HepG2 (cell line): ENCODE results near the gene EPHA10. TPM values are rescaled to one million over a fixed set of nuclear protein-coding genes. Genes with fewer than 3 reads are reported as not detected.
A peak's percentile ranks its signal among the peaks of the same experiment; 100 is the strongest.

Experiments
- CBX5 ChIP-seq: sonication (generic); formaldehyde crosslinking; IDR thresholded peaks from 2 replicates; pipeline ENCODE4 v1.4.0; 2020; ENCODE audit warnings: missing genetic modification reagents, borderline replicate concordance
- ERF ChIP-seq: IDR thresholded peaks from 2 replicates; pipeline ENCODE4 v1.6.1; 2018; ENCODE audit warnings: missing biosample characterization, missing genetic modification reagents
- FOSL1 ChIP-seq: sonication (generic); formaldehyde crosslinking; IDR thresholded peaks from 2 replicates; pipeline ENCODE4 v1.9.0; 2021; ENCODE audit warnings: missing genetic modification reagents, borderline replicate concordance
- IKZF1 ChIP-seq: fragments of 450-650 bp; IDR thresholded peaks from 2 replicates; pipeline ENCODE4 v1.7.1; 2016
- IRX3 ChIP-seq: sonication (generic); formaldehyde crosslinking; IDR thresholded peaks from 2 replicates; pipeline ENCODE4 v1.8.1; 2023; ENCODE audit warnings: mild to moderate bottlenecking, low read depth, missing genetic modification reagents, borderline replicate concordance
- KAT8 ChIP-seq: IDR thresholded peaks from 2 replicates; pipeline ENCODE4 v1.6.1; 2016; ENCODE audit warnings: missing genetic modification reagents, missing compliant biosample characterization
- MIXL1 ChIP-seq: IDR thresholded peaks from 2 replicates; pipeline ENCODE4 v1.6.1; 2016
- MTA1 ChIP-seq: sonication (generic); formaldehyde crosslinking; IDR thresholded peaks from 2 replicates; pipeline ENCODE4 v1.4.0; 2020; ENCODE audit warnings: missing genetic modification reagents, mild to moderate bottlenecking, borderline replicate concordance
- PHF5A ChIP-seq: IDR thresholded peaks from one replicate; pipeline ENCODE4 v1.6.1; 2018; ENCODE audit warnings: low read depth, missing genetic modification reagents; ENCODE audit not compliant: unreplicated experiment
- PITX1 ChIP-seq: sonication (generic); formaldehyde crosslinking; IDR thresholded peaks from 2 replicates; pipeline ENCODE4 v1.5.1; 2020; ENCODE audit warnings: mild to moderate bottlenecking, missing genetic modification reagents
- POGK ChIP-seq: sonication (generic); formaldehyde crosslinking; conservative IDR thresholded peaks from 2 replicates; pipeline ENCODE4 v1.8.0; 2022; ENCODE audit warnings: mild to moderate bottlenecking, moderate library complexity, missing genetic modification reagents
- PPARG ChIP-seq: conservative IDR thresholded peaks from 2 replicates; pipeline ENCODE4 v1.6.1; 2016; ENCODE audit warnings: missing biosample characterization, missing genetic modification reagents
- RFX3 ChIP-seq: IDR thresholded peaks from 2 replicates; pipeline ENCODE4 v1.6.1; 2016; ENCODE audit warnings: missing biosample characterization, missing genetic modification reagents
- SMARCC2 ChIP-seq: fragments of 450-650 bp; IDR thresholded peaks from 2 replicates; pipeline ENCODE4 v1.6.1; 2017; ENCODE audit warnings: antibody characterized with exemption, mild to moderate bottlenecking
- SNAPC5 ChIP-seq: sonication (generic); formaldehyde crosslinking; IDR thresholded peaks from 2 replicates; pipeline ENCODE4 v1.8.1; 2023; ENCODE audit warnings: mild to moderate bottlenecking, missing genetic modification reagents, borderline replicate concordance
- ZBTB33 ChIP-seq: sonication (generic); formaldehyde crosslinking; IDR thresholded peaks from 2 replicates; pipeline ENCODE4 v1.4.0; 2020; ENCODE audit warnings: missing genetic modification reagents
- ZBTB38 ChIP-seq: sonication (generic); formaldehyde crosslinking; IDR thresholded peaks from 2 replicates; pipeline ENCODE4 v1.5.1; 2020; ENCODE audit warnings: mild to moderate bottlenecking, missing genetic modification reagents
- ZBTB8A ChIP-seq: sonication (generic); formaldehyde crosslinking; IDR thresholded peaks from 2 replicates; pipeline ENCODE4 v1.4.0; 2020; ENCODE audit warnings: mild to moderate bottlenecking, low read depth, missing genetic modification reagents, borderline replicate concordance
- ZNF101 ChIP-seq: sonication (generic); formaldehyde crosslinking; IDR thresholded peaks from 2 replicates; pipeline ENCODE4 v1.4.0; 2020; ENCODE audit warnings: mild to moderate bottlenecking, low read depth, missing genetic modification reagents, borderline replicate concordance
- ZNF260 ChIP-seq: sonication (generic); formaldehyde crosslinking; IDR thresholded peaks from 2 replicates; pipeline ENCODE4 v1.4.0; 2020; ENCODE audit warnings: missing genetic modification reagents, low read depth, mild to moderate bottlenecking, borderline replicate concordance
- ZNF331 ChIP-seq: sonication (generic); formaldehyde crosslinking; IDR thresholded peaks from 2 replicates; pipeline ENCODE4 v1.4.0; 2020; ENCODE audit warnings: missing genetic modification reagents
- ZNF557 ChIP-seq: sonication (generic); formaldehyde crosslinking; IDR thresholded peaks from 2 replicates; pipeline ENCODE4 v1.4.0; 2020; ENCODE audit warnings: missing genetic modification reagents
- ZNF563 ChIP-seq: sonication (generic); formaldehyde crosslinking; IDR thresholded peaks from 2 replicates; pipeline ENCODE4 v1.8.0; 2022; ENCODE audit warnings: mild to moderate bottlenecking, moderate library complexity, missing genetic modification reagents
- ZNF580 ChIP-seq: IDR thresholded peaks from 2 replicates; pipeline ENCODE4 v1.6.1; 2016; ENCODE audit warnings: low read depth, borderline replicate concordance
- ZNF704 ChIP-seq: sonication (generic); formaldehyde crosslinking; IDR thresholded peaks from 2 replicates; pipeline ENCODE4 v1.8.1; 2023; ENCODE audit warnings: mild to moderate bottlenecking, inconsistent platforms, moderate library complexity, missing genetic modification reagents, borderline replicate concordance
- ZNF784 ChIP-seq: sonication (generic); formaldehyde crosslinking; IDR thresholded peaks from 2 replicates; pipeline ENCODE4 v1.5.1; 2020; ENCODE audit warnings: missing genetic modification reagents, mild to moderate bottlenecking, borderline replicate concordance
- polyA plus RNA-seq, 8 experiments: library from polyadenylated mRNA; depleted of rRNA in 3 of 8; stranded (reverse) in 7 of 8; unstranded in 1 of 8; fragments of >200 nt; fragmentation: Illumina TruSeq in 4 of 8; extraction: Trizol in 4 of 8; gene quantifications; 2 replicates each; pipeline versions ENCODE4 v1.2.1 to v1.2.3, GENCODE V29; 2011 to 2016; ENCODE audit warnings: low read depth in 4 of 8, missing spikeins in 1 of 8, mixed read lengths in 1 of 8; ENCODE audit not compliant: insufficient read depth in 1 of 8
- total RNA-seq, 5 experiments: library from RNA; depleted of rRNA; stranded (reverse); fragments of >200 nt; fragmentation: Illumina TruSeq; extraction: Trizol; gene quantifications; 2 replicates each; pipeline ENCODE4 v1.2.3, GENCODE V29; 2016; ENCODE audit warnings: low read depth in 1 of 5

Gene EPHA10
- total and polyA plus RNA-seq, 2 of the 13 experiments (the other 11 are each of a cell fraction or from before 2014, with no cell fraction given) = 0.11 to 0.58 TPM

GRCh38 chr1:37811027-37811655 lies 46.2 kb upstream of the EPHA10 start (continued):
- TF ChIP-seq POGK (CRISPR knock-in tag) (no peak), ZNF557 (CRISPR knock-in tag) (no peak), ZBTB38 (no peak), PITX1 (CRISPR knock-in tag) (no peak), SNAPC5 (CRISPR knock-in tag) (no peak), ZNF331 (peak; percentile 45; the same call in 1 of the 2 replicates), FOSL1 (CRISPR knock-in tag) (no peak), ZNF704 (CRISPR knock-in tag) (no peak), ZNF580 (CRISPR knock-in tag) (no peak), SMARCC2 (no peak), ZBTB8A (no peak), CBX5 (CRISPR knock-in tag) (no peak), PPARG (CRISPR knock-in tag) (no peak), PHF5A (CRISPR knock-in tag) (no peak), ZNF260 (no peak), ZNF101 (CRISPR knock-in tag) (no peak), RFX3 (no peak), ZNF784 (CRISPR knock-in tag) (no peak), ZNF563 (no peak), ZBTB33 (CRISPR knock-in tag) (peak; percentile 42; the same call in 1 of the 2 replicates), ERF (CRISPR knock-in tag) (no peak), MTA1 (CRISPR knock-in tag) (no peak), IRX3 (CRISPR knock-in tag) (no peak), KAT8 (peak; percentile 29; the same call in 1 of the 2 replicates), IKZF1 (no peak), MIXL1 (CRISPR knock-in tag) (no peak)
